ENCODE measurements around the gene SUPT5H. TPM values are rescaled to one million over a fixed set of nuclear protein-coding genes. Genes with fewer than 3 reads are reported as not detected.

The SUPT5H gene
- 100 to 1,000 TPM; 173 to 176 TPM for total RNA-seq

DNA sequence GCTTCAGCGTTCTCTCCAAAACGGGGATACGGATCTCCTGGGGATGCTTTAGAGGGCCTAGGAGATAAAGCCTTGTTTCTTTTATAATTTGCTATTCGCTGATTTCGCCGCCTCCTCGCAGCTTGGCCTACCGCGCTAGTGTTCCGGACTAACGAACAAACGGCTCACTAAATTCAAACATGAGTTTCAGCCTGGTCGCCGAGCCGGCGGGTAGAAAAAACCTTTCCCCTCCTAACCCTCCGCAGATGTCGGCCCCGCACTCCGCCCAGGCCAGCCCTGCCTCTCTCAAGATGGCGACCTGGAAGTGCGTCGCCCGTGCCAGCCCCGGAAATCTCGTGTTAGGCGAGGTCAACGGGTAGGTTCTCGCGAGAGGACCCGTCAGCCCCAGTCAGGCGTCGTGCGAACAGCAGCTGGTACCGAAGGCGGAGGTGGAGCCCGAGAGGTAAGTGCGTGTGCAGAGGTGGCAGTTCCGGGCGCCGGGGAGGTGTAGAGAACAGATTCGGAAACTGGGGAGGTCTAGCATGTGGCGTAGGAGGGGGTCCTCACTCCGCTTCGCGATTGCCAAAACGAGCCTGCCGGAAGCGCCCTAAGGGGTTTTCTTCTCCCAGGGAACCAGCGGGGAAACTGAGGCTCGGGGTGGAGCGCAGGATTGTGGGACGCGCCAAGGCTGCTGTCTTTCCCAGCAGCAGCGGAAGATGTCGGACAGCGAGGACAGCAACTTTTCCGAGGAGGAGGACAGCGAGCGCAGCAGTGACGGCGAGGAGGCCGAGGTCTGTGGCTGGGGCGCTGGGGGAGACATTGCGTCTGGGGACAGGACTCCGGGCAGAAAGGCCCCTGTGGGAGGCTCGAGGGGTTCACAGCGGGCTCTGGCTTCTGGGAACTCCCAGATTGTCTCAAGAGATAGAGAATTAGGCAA is at the start of gene SUPT5H:
Gene SUPT5H (plus strand): TSS at position 387 of the 916 bp plus-strand sequence. CDS start 309 bp downstream, at position 696.
- peak within 1 kb of the TSS; percentile 96 for H3K27ac Mint-ChIP-seq
- H3K36me3 Mint-ChIP-seq, result peaks cover 23% of the 10 kb centered on the region
- H3K4me1 Mint-ChIP-seq, result peaks cover 42% of the 10 kb centered on the region
- peak within 1 kb of the TSS; percentile 91 for H3K4me3 Mint-ChIP-seq
- POLR2A ChIA-PET, result interaction anchor here (0.6 to 4.8 kb wide), 14 partner anchors 10 to 1019 kb away, joined by 3 to 113 read pairs (median 5); partner anchors contain the start of genes EID2, EID2B, MED29 and PAF1
- peaks cover 2% of the 10 kb centered on the region for H3K27me3 Mint-ChIP-seq
- ATAC-seq (ENCODE audit: low read depth), result peak; percentile 96
- H3K9me3 Mint-ChIP-seq, result no peaks in the 10 kb centered on the region
- peak; percentile 94 for DNase-seq

DNA sequence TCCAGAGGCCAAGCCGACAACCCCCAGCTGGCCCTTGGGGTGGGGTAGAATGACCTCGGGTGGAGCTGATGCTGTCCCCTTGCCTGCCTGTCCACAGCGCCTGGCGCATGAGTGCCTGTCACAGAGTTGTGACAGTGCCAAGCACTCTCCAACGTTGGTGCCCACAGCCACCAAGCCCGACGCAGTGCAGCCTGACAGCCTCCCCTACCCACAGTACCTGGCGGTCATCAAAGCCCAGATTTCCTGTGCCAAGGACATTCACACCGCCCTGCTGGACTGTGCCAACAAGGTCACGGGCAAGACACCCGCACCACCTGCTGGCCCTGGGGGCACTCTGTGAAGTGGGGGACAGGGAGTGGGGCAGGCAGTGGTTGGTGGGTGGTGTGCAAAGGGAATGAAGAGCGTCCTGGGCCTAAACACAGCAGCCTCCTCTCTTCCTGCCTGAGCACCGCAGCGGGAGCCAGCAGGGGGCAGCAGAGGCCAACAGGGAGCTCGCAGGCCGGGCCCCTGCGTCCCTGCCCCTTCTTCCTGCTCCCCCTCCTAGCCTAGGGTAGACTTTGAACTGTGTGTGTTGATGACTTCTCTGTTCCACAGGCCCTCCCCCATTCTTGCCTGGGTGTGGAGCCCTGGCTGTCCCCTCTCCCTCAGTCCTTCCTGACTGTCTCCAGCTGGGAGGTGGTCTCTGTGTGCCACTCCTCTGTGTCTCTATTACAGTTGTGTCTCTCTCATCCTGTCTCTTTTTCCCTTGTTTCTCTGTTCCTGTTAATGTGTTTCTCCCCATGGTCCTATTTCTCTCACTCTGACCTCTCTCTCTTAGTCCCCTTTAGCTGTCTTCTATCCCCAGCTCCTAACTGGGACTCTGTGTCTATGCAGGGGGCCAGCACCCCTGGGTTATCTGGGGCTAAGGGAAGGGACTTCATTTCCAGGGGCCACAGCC is 47.8 kb upstream of the SUPT5H start:
- Mint-ChIP-seq H3K36me3 (peaks cover 19% of the 10 kb centered on the region), H3K9me3 (no peaks in the 10 kb centered on the region), H3K27me3 (no peaks in the 10 kb centered on the region), H3K4me3 (peak overlapping the region; percentile 77), H3K4me1 (peaks cover 41% of the 10 kb centered on the region), H3K27ac (peak overlapping the region; percentile 91)
- peak; percentile 76 for ATAC-seq (ENCODE audit: low read depth)
- peak; percentile 97 for DNase-seq
- POLR2A ChIA-PET, result interaction anchor here (0.7 to 4.1 kb wide), 9 partner anchors 10 to 63 kb away, joined by 3 to 90 read pairs (median 5); partner anchors contain the start of genes GMFG, PLEKHG2, RPS16 and SUPT5H

DNA sequence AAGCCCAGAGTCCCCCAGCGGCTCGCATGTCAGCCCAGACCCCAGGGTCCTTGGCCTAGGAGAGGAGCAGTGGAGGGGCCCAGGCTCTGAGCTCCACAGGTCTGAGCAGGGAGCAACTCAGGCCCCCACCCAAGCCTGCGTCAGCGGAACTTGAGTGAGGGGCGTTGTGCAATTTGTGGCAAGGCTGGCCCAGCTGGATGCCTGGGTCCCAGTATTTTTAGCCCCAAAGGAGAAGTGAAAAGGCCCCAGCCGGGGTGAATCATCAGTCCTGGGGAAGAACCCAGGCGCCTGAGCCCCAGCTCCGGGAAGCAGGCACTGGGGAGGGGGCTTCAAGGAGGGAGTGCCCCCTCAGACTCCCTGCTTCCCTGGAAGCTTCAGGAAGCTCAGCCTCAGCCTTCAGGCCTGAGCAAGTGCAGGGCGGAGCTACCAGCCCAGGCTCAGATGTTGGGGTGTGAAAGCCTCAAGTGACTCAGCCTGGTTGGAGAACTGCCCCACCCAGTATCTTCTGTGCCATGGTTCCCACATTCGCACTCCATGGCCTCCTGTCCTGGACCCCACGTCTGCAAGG is 47.0 kb upstream of the SUPT5H start:
- ATAC-seq (ENCODE audit: low read depth) (no peak), DNase-seq (no peak)
- peaks cover 17% of the 10 kb centered on the region for H3K36me3 Mint-ChIP-seq
- peak overlapping the region; percentile 91 for H3K27ac Mint-ChIP-seq
- H3K4me1 Mint-ChIP-seq, result peaks cover 41% of the 10 kb centered on the region
- H3K4me3 Mint-ChIP-seq, result peak overlapping the region; percentile 77
- no peaks in the 10 kb centered on the region for H3K9me3 Mint-ChIP-seq
- POLR2A ChIA-PET, result interaction anchor here (0.8 to 4.1 kb wide), 8 partner anchors 9 to 63 kb away, joined by 3 to 90 read pairs (median 6); partner anchors contain the start of genes GMFG, PLEKHG2, RPS16 and SUPT5H
- H3K27me3 Mint-ChIP-seq, result no peaks in the 10 kb centered on the region

DNA sequence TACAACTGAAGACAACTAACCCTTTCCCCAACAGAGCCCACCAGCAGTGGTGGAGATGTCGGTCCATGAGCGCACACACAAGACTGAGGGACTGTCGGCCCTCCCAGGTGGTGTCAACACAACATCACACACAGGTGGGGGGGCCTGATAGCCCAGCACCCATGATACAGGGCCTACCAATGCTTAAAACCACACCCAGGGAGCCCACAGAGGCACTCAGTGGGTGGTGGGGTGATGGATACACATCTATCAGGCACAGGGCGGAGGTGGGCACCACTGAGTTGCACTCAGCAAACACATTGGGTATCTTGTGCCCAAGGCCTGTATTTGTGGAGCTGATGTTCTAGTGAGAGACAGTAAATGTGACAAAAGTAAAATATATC is 45.7 kb upstream of the SUPT5H start:
- H3K27ac Mint-ChIP-seq, result peak overlapping the region; percentile 77
- no peaks in the 10 kb centered on the region for H3K27me3 Mint-ChIP-seq
- DNase-seq, result no peak
- H3K9me3 Mint-ChIP-seq, result no peaks in the 10 kb centered on the region
- POLR2A ChIA-PET, result interaction anchor here (3.2 to 4.1 kb wide), 5 partner anchors 8 to 36 kb away, joined by 23 to 90 read pairs (median 30); partner anchors contain the start of genes MED29, PAF1, PLEKHG2 and RPS16
- peaks cover 41% of the 10 kb centered on the region for H3K4me1 Mint-ChIP-seq
- ATAC-seq (ENCODE audit: low read depth), result no peak
- H3K36me3 Mint-ChIP-seq, result peaks cover 10% of the 10 kb centered on the region
- no peak overlapping the region for H3K4me3 Mint-ChIP-seq

DNA sequence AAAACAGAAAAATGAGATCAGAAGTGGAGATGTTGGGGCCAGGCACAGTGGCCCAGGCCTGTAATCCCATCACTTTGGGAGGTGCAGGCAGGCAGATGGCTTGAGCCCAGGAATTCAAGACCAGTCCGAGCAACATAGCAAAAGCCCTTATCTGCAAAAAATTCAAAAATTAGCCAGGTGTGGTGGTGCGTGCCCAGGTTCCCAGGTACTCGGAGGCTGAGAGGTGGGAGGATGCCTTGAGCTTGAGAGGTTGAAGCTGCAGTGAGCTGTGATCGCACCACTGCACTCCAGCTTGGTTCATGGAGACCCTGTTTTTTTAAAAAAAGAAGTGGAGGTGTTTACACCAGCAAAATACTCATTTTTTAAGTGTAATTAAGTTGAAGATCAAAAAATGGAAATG is 45.3 kb upstream of the SUPT5H start:
- Mint-ChIP-seq H3K27me3 (no peaks in the 10 kb centered on the region), H3K36me3 (peaks cover 10% of the 10 kb centered on the region), H3K27ac (peak overlapping the region; percentile 77), H3K9me3 (no peaks in the 10 kb centered on the region), H3K4me1 (peaks cover 44% of the 10 kb centered on the region), H3K4me3 (no peak overlapping the region)
- POLR2A ChIA-PET, result interaction anchor here (3.2 to 4.1 kb wide), 4 partner anchors 8 to 35 kb away, joined by 30 to 90 read pairs (median 37); partner anchors contain the start of genes MED29, PAF1, PLEKHG2 and RPS16
- ATAC-seq (ENCODE audit: low read depth) (no peak), DNase-seq (no peak)

DNA sequence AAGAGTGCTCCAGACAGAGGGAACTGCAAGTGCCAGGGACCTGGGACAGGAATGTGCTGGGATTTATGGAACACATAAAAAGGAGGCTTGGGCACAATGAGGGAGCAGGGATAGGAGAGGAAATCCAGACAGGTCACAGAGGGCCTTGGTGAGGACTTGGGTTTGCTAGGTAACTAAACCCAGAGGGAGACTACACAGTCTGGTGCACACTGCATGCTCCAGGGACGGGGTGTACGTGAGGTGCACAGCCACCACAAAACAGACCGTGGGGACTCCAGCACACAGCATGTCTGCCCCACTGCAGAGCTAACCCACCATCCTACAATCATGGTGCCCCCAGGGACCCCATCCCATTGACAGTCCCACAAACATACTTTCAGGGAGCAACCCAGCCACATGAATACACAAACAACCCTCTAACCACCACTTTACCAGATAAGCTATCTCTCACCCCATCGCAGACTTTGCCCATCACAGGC is 44.3 kb upstream of the SUPT5H start:
- ATAC-seq (ENCODE audit: low read depth), result peak; percentile 4
- peaks cover 54% of the 10 kb centered on the region for H3K4me1 Mint-ChIP-seq

DNA sequence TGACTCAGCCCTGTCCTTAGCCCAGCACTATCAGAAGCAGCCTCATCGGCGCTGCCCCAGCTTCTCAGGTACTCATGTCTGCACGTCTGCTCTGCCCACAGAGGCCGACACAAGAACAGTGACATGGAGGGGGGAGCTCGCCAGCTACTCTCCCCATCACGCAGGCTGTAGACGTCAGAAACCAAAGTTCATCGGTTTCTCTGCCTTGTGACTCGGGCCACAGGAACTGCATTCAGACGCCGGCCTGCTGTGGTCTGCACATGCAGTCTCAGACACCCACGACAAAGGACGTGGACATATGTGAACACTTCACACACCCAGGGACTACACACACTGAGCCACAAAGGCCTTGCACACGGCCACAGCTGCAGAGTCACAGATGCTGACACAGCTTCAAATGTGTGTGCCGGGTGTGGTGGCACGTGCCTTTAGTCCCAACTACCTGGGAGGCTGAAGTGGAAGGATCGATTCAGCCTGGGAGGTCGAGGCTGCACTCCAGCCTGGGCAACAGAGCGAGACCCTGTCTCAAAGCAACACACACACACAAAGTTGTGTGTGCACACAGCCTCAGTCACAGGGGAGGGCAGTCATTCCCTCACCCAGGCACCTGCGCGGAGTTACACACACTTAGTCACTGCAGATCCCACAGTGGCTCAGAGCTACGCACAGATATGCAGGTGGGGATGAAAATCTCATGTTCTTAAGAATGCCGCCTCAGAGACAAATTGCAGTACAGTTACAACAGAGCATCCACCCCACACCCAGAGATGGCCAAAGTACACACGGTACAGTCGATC is 43.6 kb upstream of the SUPT5H start:
- POLR2A ChIA-PET, result interaction anchor here (0.6 to 3.7 kb wide), 8 partner anchors 10 to 328 kb away, joined by 3 to 44 read pairs (median 9); partner anchors contain the start of genes GMFG, MED29, PAF1 and PLEKHG2
- Mint-ChIP-seq H3K27ac (peak overlapping the region; percentile 85), H3K4me3 (peak overlapping the region; percentile 63), H3K36me3 (peaks cover 5% of the 10 kb centered on the region), H3K4me1 (peaks cover 56% of the 10 kb centered on the region), H3K27me3 (no peaks in the 10 kb centered on the region), H3K9me3 (no peaks in the 10 kb centered on the region)
- ATAC-seq (ENCODE audit: low read depth) (peak; percentile 46), DNase-seq (peak; percentile 73)

More for the DNA sequence above, 44.3 kb upstream of the SUPT5H start:
- H3K27ac Mint-ChIP-seq, result peak overlapping the region; percentile 85
- H3K9me3 Mint-ChIP-seq, result no peaks in the 10 kb centered on the region
- POLR2A ChIA-PET, result interaction anchor here (0.6 to 3.7 kb wide), 8 partner anchors 10 to 327 kb away, joined by 3 to 44 read pairs (median 9); partner anchors contain the start of genes GMFG, MED29, PAF1 and PLEKHG2
- peak overlapping the region; percentile 63 for H3K4me3 Mint-ChIP-seq
- DNase-seq, result no peak
- peaks cover 5% of the 10 kb centered on the region for H3K36me3 Mint-ChIP-seq
- no peaks in the 10 kb centered on the region for H3K27me3 Mint-ChIP-seq

DNA sequence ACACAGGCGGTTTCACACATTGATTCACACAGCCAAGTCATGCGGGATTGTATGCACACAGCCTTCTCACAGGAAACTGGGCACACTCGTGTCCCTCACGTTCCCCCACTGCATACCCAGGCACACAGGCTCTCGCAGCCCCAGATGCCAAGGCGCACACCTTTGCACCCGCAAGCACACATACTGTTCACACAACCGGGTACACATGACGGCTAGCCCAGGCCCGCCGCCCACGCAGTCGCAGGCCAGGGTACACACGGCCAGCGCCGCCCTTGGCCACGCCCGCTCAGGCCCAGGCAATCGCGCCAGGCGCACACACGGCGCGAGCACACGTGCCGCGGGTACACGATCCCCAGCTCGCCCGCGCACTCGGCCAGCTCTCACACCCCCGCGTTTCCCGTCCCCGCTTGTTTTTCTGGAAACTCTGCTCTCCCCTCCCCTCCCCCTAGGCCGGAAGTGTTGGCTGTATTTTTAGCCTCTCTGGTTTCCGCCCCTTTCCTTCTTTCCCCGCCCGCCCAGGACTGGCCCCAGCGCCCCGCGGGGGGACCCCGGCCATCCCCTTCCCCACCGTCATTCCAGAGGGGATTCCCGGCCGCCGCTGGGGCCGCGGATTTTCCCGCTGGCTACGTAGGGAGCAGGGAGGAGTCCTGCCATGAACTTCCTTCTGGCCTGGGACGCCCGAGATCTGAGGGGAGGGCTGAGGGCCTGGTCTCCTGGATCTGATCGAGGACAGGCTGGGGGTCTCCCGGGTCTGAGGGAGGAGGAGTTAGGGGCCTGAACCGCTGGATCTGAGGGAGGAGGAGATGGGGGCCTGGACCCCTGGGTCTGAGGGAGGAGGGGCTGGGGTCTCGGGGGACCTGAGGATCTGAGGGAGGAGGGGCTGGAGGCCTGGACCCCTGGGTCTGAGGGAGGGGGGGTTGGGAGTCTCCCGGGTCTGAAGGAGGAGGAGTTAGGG is 42.8 kb upstream of the SUPT5H start:
- POLR2A ChIA-PET, result interaction anchor here (1.3 to 3.7 kb wide), 7 partner anchors 9 to 329 kb away, joined by 3 to 44 read pairs (median 13); partner anchors contain the start of genes GMFG, MED29, PAF1 and PLEKHG2
- DNase-seq (peak; percentile 79), ATAC-seq (ENCODE audit: low read depth) (peak; percentile 4)
- H3K27ac Mint-ChIP-seq, result peak overlapping the region; percentile 85
- no peaks in the 10 kb centered on the region for H3K27me3 Mint-ChIP-seq
- H3K36me3 Mint-ChIP-seq, result peaks cover 6% of the 10 kb centered on the region
- peak overlapping the region; percentile 63 for H3K4me3 Mint-ChIP-seq
- no peaks in the 10 kb centered on the region for H3K9me3 Mint-ChIP-seq
- H3K4me1 Mint-ChIP-seq, result peaks cover 52% of the 10 kb centered on the region

DNA sequence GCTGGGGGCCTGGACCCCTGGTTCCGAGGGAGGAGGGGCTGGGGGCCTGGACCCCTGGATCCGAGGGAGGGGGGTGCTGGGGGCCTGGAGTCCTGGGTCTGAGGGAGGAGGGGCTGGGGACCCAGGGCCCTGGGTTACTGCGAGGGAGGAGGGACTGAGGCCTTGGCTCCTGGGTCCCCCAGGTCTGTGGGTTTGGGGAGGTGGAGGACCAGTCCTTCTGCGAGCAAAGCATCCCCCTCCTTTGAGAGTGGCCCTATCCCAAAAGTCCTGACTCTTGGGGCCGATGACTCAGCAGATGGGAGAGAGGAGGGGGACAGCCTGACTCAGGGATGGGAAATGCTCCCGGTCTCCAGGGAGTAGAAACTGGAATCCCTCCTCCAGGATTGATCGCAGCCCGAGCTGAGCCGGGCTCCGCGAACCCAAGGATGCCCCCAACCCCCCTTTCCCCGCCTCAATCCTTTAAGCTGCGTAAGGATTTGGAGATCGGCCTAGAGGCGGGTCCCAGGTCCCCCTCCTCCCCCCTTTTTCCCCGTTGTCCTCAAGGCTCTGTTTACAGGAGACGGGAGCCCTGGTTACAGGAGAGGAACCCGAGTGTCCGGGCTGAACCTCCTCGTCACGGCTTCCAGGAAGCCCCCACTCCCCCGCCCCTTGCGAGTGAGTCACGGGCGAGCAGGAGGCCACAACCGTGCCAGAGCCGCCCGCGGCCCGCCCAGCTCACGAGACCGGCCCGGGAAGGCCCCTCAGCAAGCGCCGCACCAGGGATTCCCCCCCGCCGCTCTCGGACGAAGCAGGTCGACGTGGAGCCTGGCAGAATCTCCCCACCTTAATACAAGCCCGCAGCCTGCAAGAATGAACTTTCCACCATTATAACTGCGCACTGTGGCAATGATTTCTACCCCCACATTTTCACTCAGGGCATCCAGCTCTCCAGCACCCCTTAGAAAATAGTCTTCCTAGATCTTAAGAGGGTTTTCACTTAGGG is 41.8 kb upstream of the SUPT5H start:
- Mint-ChIP-seq H3K9me3 (no peaks in the 10 kb centered on the region), H3K4me3 (peak overlapping the region; percentile 63), H3K27ac (peak overlapping the region; percentile 85), H3K27me3 (no peaks in the 10 kb centered on the region), H3K4me1 (peaks cover 47% of the 10 kb centered on the region), H3K36me3 (peaks cover 16% of the 10 kb centered on the region)
- DNase-seq (peak; percentile 89), ATAC-seq (ENCODE audit: low read depth) (peak; percentile 12)
- POLR2A ChIA-PET, result interaction anchor here (1.3 kb wide), 1 partner anchor 12 kb away, joined by 5 read pairs; the partner anchor contains the start of genes MED29 and PAF1

Measured in activated naive CD8-positive, alpha-beta T cell treated with anti-CD3 and anti-CD28 coated beads, Interleukin-2, amount 10 ng/mL, durations not matched to agents 7 days and 5 days (primary cell).